MM.1S (cell line): Measurements from ENCODE around the gene STAMBP.
"Not testable (repeated sequence)": the region's sequence is repeated elsewhere in the genome, so short reads cannot be mapped to it uniquely, and the experiment has no call there.

Experiments used
- DNase-seq: peaks from one replicate; pipeline ENCODE4 v3.0.0-alpha.2; 2015
- H2AFZ ChIP-seq: fragments of 300-600 bp; sonication (generic); 2 replicates; pipeline ENCODE4 v1.6.0; 2016; ENCODE audit warnings: antibody characterized with exemption, low read length
- H3F3A ChIP-seq: fragments of 300-600 bp; sonication (generic); 2 replicates; pipeline ENCODE4 v1.6.1; 2016; ENCODE audit warnings: mild to moderate bottlenecking, antibody characterized with exemption, low read length, moderate library complexity, mixed read lengths; ENCODE audit not compliant: insufficient read depth
- H3K27ac ChIP-seq: fragments of 300-600 bp; sonication (generic); 2 replicates; pipeline ENCODE4 v1.5.1; 2016; ENCODE audit warnings: mild to moderate bottlenecking, low read length
- H3K27me3 ChIP-seq: fragments of 300-600 bp; sonication (generic); replicated peaks from 2 replicates; pipeline ENCODE4 v1.6.0; 2016; ENCODE audit warnings: low read length; ENCODE audit not compliant: insufficient read depth
- H3K36me3 ChIP-seq: fragments of 300-600 bp; sonication (generic); replicated peaks from 2 replicates; pipeline ENCODE4 v1.6.1; 2016; ENCODE audit warnings: mild to moderate bottlenecking, low read length, mixed read lengths; ENCODE audit not compliant: insufficient read depth
- H3K4me1 ChIP-seq: fragments of 300-600 bp; sonication (generic); 2 replicates; pipeline ENCODE4 v1.6.1; 2016; ENCODE audit warnings: low read length, mixed read lengths
- H3K4me2 ChIP-seq: fragments of 300-600 bp; sonication (generic); 2 replicates; pipeline ENCODE4 v1.6.0; 2016; ENCODE audit warnings: low read depth, low read length
- H3K4me3 ChIP-seq: fragments of 300-600 bp; sonication (generic); 2 replicates; pipeline ENCODE4 v1.5.1; 2016; ENCODE audit warnings: low read length, mixed read lengths
- H3K79me2 ChIP-seq: fragments of 300-600 bp; sonication (generic); 2 replicates; pipeline ENCODE4 v1.6.1; 2016; ENCODE audit warnings: mixed run types, low read length, mixed read lengths
- H3K9ac ChIP-seq: fragments of 300-600 bp; sonication (generic); 2 replicates; pipeline ENCODE4 v1.6.1; 2016; ENCODE audit warnings: low read length, mixed read lengths
- H3K9me2 ChIP-seq: fragments of 300-600 bp; sonication (generic); replicated peaks from 2 replicates; pipeline ENCODE4 v1.6.1; 2016; ENCODE audit warnings: mild to moderate bottlenecking, low read length, mixed read lengths; ENCODE audit not compliant: insufficient read depth
- H3K9me3 ChIP-seq: fragments of 300-600 bp; sonication (generic); replicated peaks from 2 replicates; pipeline ENCODE4 v1.6.1; 2016; ENCODE audit warnings: mild to moderate bottlenecking, low read length, mixed read lengths; ENCODE audit not compliant: insufficient read depth
- H4K20me1 ChIP-seq: fragments of 300-600 bp; sonication (generic); 2 replicates; pipeline ENCODE4 v1.6.1; 2016; ENCODE audit warnings: mild to moderate bottlenecking, low read length, moderate library complexity, mixed read lengths; ENCODE audit not compliant: insufficient read depth
- CTCF ChIP-seq: fragments of 300-600 bp; sonication (generic); IDR thresholded peaks from 2 replicates; pipeline ENCODE4 v1.5.1; 2016; ENCODE audit warnings: antibody characterized with exemption, low read length, mixed read lengths
- EZH2 ChIP-seq: fragments of 300-600 bp; sonication (generic); optimal IDR thresholded peaks from 2 replicates; pipeline ENCODE3; 2017; ENCODE audit warnings: low read depth, mild to moderate bottlenecking, antibody characterized with exemption, low read length, mixed read lengths
- EZH2phosphoT487 ChIP-seq: fragments of 300-600 bp; sonication (generic); IDR thresholded peaks from 2 replicates; pipeline ENCODE4 v1.6.1; 2018; ENCODE audit warnings: antibody characterized with exemption, low read length

The STAMBP gene

GRCh38 chr2:73828818-73829570 lies at the start of gene STAMBP:
Gene STAMBP (plus strand): TSS chr2:73828961. CDS start chr2:73830857, 1,896 bp downstream.
- Histone ChIP-seq H3K9ac (peak within 1 kb of the TSS; percentile 81), H3F3A (0 out of 2 replicates have a peak, but pooled peaks cover 5% of the 10 kb centered on the region), H3K27me3 (no peaks in the 10 kb centered on the region), H4K20me1 (no peaks in the 10 kb centered on the region), H3K9me2 (no peaks in the 10 kb centered on the region), H3K9me3 (no peaks in the 10 kb centered on the region), H2AFZ (peak within 1 kb of the TSS; percentile 92), H3K79me2 (peaks cover 36% of the 10 kb centered on the region), H3K36me3 (peaks cover 19% of the 10 kb centered on the region), H3K27ac (peak within 1 kb of the TSS; percentile 46), H3K4me1 (peaks cover 15% of the 10 kb centered on the region), H3K4me3 (peak within 1 kb of the TSS; percentile 86), H3K4me2 (peak within 1 kb of the TSS; percentile 86)
- TF ChIP-seq EZH2phosphoT487 (no peak), EZH2 (no peak), CTCF (no peak)
- DNase-seq, result peak; percentile 96

- Histone ChIP-seq H3K27me3 (no peaks in the 10 kb centered on the region), H3K9me2 (no peaks in the 10 kb centered on the region), H3K9ac (peak within 1 kb of the TSS; percentile 84), H3K36me3 (no peaks in the 10 kb centered on the region; the same call in 1 of the 2 replicates), H3K9me3 (no peaks in the 10 kb centered on the region), H3K27ac (peak within 1 kb of the TSS; percentile 46; the same call in 1 of the 2 replicates), H3K4me3 (peak within 1 kb of the TSS; percentile 92), H3K79me2 (peaks cover 34% of the 10 kb centered on the region), H3K4me1 (peaks cover 7% of the 10 kb centered on the region; the same call in 1 of the 2 replicates), H4K20me1 (peaks cover under 1% of the 10 kb centered on the region; the same call in 1 of the 2 replicates), H3K4me2 (peak within 1 kb of the TSS; percentile 75), H3F3A (no peaks in the 10 kb centered on the region), H2AFZ (peak within 1 kb of the TSS; percentile 89)
- peak; percentile 97 for DNase-seq
- peak; percentile 86 for TF ChIP-seq CTCF
- no peak for TF ChIP-seq EZH2
These were observed 49.1 kb upstream of the STAMBP start, which contains the start of gene DUSP11 for GRCh38 chr2:73779467-73780236. Gene DUSP11 (minus strand): TSS chr2:73780103. CDS start chr2:73779974, 129 bp downstream.

- DNase-seq, result no peak
- H3K4me3 ChIP-seq, result peak overlapping the region; percentile 92
- H3K4me2 ChIP-seq, result peak overlapping the region; percentile 53
- H3K9me3 ChIP-seq, result no peaks in the 10 kb centered on the region
- H3K27ac ChIP-seq, result no peak overlapping the region
- H3K36me3 ChIP-seq, result no peaks in the 10 kb centered on the region; the same call in 1 of the 2 replicates
- peaks cover 34% of the 10 kb centered on the region for H3K79me2 ChIP-seq
- no peaks in the 10 kb centered on the region for H4K20me1 ChIP-seq
- H3K9ac ChIP-seq, result no peak overlapping the region
- peaks cover 7% of the 10 kb centered on the region; the same call in 1 of the 2 replicates for H3K4me1 ChIP-seq
- H3F3A ChIP-seq, result no peaks in the 10 kb centered on the region
- no peak for TF ChIP-seq EZH2phosphoT487
- TF ChIP-seq CTCF, result no peak
- TF ChIP-seq EZH2, result no peak
- no peaks in the 10 kb centered on the region for H3K27me3 ChIP-seq
- no peaks in the 10 kb centered on the region for H3K9me2 ChIP-seq
- H2AFZ ChIP-seq, result peak overlapping the region; percentile 47
These were observed 48.6 kb upstream of the STAMBP start for GRCh38 chr2:73780237-73780582.

GRCh38 chr2:73783402-73783801 lies 45.4 kb upstream of the STAMBP start:
- DNase-seq, H3K9me3 ChIP-seq, H3K36me3 ChIP-seq, H3K27me3 ChIP-seq, H3F3A ChIP-seq, H3K4me2 ChIP-seq, H3K9me2 ChIP-seq, H3K9ac ChIP-seq, H3K27ac ChIP-seq, H3K4me3 ChIP-seq, H4K20me1 ChIP-seq, H2AFZ ChIP-seq, H3K4me1 ChIP-seq: not testable (repeated sequence)
- peaks cover 15% of the 10 kb centered on the region for H3K79me2 ChIP-seq

GRCh38 chr2:73783883-73784282 lies 44.9 kb upstream of the STAMBP start, which contains the start of gene C2orf78:
Gene C2orf78 (plus strand): TSS chr2:73784183. CDS start chr2:73784310, 127 bp downstream.
- peaks cover 10% of the 10 kb centered on the region for H3K79me2 ChIP-seq
- H4K20me1 ChIP-seq, H2AFZ ChIP-seq, H3K4me1 ChIP-seq, H3K9ac ChIP-seq, H3K36me3 ChIP-seq, H3K4me2 ChIP-seq, H3F3A ChIP-seq, H3K27me3 ChIP-seq, H3K4me3 ChIP-seq, DNase-seq, H3K9me3 ChIP-seq, H3K9me2 ChIP-seq, H3K27ac ChIP-seq: not testable (repeated sequence)
